Erythroblast (primary cell): ENCODE measurements around the gene CCDC102A.

Experiments
- DNase-seq, 2 experiments: peaks; one replicate each; lab custom pipeline; 2025; lab: John Stamatoyannopoulos, UW
- GATA1 ChIP-seq: IDR thresholded peaks from 2 replicates; pipeline ENCODE4 v1.6.1; 2011; ENCODE audit warnings: low read depth, mild to moderate bottlenecking, control low read depth, low read length, moderate library complexity
- POLR2A ChIP-seq: IDR thresholded peaks from 2 replicates; pipeline ENCODE4 v1.6.1; 2011; ENCODE audit warnings: mild to moderate bottlenecking, low read length

The CCDC102A gene

DNA sequence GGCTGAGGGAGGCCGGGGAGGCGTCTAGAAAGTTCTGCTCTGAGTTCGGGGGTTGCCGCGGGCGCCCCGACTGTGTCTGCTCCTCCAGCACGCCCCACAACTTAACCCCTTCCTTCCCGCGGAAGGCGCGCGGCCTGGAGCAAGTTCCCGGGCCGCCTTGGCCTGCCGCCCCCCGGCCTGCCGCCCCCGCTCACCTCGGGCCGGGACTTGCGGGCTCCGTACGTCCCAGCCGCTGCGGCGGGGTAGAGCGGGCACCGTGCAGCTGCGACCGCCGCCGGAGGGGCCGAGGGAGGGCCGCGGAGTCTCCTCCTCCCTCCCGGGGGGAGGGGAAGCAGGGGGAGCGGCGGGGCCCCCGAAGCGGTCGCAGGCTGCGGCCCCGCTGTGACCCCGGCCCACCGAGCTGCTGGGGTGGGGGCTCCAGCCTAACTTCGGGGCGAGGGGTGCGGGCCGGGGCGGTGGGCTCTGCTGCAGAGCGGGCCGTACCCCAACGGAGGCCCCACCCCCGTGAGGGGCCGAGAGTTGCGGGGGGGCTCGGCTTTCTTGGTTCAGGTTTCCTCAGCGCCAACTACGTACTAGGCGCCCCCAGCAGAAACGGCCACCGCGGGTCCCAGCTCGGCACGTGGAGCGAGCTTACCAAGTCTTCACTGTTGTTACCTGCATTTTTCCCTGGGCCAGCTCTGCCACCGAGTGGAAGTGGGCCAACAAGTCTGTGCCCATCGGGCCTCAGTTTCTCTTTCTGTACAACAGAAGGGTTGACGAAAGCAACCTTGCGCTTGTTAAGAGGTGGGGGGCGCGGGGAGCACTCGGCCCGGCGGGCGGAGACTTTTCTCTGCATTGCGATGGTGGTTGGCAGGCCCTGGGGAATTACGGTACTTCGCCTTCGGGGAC lies at the start of gene CCDC102A:
Gene CCDC102A (minus strand): TSS at position 266 of the 888 bp plus-strand sequence. CDS start 7,394 bp downstream, outside the sequence.
- DNase-seq: peak; percentile 38 to 41
- no peak for TF ChIP-seq GATA1
- TF ChIP-seq POLR2A: no peak

DNA sequence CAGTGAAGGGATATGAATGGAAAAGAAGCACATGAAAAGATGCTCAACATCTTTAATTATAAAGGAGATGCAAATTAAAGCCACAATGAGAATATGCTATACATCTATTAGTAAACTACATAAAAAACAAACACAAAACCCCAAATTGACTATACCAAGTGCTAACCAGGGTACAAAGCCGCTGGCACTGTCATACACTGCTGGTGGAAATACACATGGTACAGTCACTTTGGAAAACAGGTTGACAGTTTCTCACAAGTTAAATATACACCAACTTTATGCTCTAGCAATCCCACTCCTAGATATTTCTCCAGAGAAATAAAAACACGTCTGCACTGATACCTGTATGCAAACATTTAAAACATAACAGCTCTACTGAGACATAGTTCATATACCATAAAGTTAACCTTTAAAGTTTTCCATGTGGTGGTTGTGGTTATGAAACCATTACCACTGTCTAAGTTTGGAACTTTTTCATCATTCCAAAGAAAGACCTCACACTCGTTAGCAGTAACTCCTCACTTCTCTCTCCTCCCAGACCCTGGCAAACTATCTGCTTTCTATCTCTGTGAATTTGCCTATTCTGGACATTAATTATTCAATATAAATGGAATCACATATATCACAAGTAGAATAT lies 48.8 kb upstream of the CCDC102A start:
- no peak for DNase-seq
- TF ChIP-seq GATA1 (no peak), POLR2A (no peak)

DNA sequence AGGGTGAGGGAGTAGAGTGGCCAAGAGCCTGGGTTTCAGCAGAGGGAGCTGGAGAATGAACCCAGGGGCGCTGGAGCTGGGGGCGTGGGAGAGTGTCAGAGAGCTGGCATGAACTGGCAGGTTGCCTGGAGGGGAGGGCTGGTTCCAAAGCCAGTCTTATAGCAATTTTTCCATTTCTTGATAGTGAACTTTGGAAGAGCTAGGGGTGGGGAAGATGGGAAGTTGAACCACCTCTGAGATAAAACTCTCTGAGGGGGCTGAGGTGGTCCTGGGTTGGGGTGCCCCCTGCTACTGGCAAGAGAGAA lies 42.9 kb upstream of the CCDC102A start:
- TF ChIP-seq GATA1 (no peak), POLR2A (no peak)
- DNase-seq: no peak

DNA sequence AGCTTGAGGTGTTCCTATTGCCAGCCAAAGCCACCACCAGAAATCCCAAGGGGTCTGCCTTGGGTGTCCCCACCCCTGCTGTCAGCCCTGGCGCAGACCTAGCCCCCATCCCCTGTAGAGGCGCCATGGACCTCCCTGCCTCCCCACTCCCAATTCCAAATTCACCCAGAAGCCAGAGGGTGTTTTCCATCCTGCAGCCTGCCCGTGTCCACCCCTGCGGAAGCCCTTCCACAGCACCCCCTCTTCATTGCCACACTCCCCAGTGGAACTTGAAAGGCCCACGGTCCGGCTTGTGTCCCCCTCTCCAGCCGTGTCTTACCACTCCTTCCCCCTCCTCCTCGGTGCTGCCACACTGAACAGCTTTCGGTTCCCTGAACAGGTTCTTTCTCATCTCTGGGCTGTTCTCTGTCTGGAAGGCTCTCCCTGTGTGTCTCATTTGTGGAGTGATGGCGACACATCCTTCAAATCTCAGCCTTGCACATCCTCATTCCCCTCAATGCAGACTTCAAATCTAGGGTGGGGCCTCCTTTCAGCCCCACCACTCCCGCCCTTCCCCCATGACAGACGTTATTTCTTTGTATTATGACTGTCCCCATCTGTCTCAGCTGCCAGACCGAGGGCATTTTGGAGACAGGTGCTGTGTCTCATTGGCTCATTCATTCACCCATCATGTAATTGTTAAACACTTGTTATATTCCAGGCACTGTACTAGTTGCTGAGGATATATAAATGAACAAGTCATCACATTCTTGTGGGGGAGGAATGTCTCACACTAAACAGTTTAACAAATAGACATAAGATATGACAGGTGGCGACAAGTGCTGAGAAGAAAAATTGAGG lies 42.4 kb upstream of the CCDC102A start:
- TF ChIP-seq POLR2A (no peak), GATA1 (no peak)
- no peak for DNase-seq

DNA sequence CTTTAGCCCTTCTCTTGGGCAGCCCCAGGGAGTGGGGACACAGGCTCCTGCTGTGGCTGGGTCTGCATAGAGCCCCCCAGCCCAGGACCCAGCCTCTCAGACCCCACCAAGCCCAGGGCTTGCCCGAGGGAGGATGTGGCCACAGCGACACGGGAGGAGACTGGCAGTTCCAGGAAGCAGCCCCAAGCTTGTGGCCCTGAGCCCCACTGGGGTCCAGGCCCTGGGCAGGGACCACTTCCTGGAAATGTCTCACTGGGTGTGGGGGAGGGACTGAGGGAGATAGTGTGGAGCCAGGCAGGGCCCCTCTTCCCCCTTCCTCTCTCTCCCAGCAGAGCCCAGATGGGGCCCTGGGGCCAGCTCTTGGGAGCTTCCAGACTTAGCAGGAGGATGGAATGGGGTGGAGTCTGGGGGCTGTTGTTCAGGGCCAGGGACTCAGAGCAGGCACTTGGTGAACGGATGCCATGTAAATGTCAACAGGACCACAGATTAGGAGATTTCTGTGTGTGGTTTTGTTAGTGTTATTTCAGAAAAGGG lies 41.4 kb upstream of the CCDC102A start:
- TF ChIP-seq POLR2A (no peak), GATA1 (no peak)
- DNase-seq: no peak

DNA sequence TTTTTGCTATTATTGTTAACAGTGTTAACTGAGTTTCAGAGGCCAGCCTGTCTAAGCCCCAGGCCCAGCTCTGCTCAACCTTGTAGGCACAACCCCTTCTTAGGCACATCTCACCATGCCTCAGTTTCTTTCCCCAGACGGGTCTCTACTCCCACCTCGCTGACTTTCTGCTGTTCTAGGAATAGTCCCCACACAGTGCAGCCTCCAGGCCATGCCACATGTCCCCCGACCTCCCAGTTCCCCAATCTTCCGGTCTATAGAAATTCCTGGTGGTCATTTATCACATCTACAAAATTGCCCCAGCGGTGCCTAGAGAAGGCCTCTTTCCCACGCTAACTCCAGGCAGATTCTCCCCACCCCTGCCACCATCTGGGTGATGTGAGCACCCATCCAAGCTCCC lies 40.8 kb upstream of the CCDC102A start:
- no peak for DNase-seq
- TF ChIP-seq GATA1 (no peak), POLR2A (no peak)

DNA sequence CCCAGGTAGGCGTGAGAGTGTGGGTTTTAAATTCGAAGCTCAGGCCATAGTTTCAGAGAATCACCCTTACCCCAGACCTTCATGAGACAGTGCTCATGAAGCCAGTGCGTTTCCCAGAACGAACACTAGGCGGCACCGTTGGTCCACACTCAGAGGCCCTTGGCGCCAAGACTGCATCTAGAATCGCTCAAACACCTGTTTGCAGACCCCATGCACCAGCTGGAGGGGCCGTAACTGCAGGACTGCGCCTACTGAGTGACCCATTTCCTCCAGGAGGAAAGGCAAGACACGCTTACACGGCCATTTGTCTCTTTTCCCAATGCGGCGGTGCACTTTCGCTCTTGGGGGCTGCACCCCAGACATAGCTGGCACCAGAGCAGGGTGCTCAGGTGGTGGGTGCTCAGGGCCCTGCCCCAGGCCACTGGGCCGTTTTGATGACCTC lies 40.1 kb upstream of the CCDC102A start:
- no peak for TF ChIP-seq POLR2A
- no peak for TF ChIP-seq GATA1
- DNase-seq: peak; percentile 63 to 83

DNA sequence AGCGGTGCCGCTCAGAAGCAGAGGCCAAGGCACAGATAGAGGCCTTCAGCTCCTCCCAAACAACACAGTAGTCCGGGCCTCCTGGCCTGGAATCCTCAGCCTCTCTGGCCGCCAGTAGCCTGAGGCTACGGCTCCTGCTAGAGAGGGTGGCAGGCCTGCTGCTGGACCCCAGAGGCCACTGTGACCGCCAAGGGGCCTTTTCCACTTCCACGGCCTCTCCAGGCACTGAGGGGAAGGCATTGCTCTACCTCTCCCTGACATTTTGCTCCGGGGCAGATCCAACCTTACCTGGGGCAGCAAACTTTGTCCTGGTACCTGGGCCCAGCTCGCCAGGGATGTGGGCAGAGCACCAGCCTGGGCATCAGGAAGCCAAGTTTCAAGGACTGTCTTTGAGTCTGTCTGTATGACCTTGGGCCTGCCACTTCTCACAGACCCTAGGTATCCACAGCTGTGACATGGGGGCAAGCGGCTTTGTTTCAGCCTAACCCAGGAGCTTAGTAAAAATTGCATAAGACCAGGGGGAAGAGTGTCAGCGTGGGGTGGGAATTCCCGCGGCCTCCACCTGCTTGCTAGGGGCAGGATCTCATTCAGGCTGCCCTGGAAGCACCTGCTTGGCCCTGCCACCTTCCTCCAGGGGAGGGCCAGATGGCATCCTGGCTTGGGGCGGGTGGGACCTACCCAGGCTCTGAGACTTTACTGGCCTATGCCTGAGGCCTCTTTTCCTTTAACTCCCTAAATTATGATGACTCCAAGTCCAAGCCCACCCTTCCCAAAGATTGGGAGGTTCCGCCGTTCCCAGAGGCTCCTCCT lies 39.3 kb upstream of the CCDC102A start:
- no peak for TF ChIP-seq POLR2A
- no peak for TF ChIP-seq GATA1
- no peak for DNase-seq

DNA sequence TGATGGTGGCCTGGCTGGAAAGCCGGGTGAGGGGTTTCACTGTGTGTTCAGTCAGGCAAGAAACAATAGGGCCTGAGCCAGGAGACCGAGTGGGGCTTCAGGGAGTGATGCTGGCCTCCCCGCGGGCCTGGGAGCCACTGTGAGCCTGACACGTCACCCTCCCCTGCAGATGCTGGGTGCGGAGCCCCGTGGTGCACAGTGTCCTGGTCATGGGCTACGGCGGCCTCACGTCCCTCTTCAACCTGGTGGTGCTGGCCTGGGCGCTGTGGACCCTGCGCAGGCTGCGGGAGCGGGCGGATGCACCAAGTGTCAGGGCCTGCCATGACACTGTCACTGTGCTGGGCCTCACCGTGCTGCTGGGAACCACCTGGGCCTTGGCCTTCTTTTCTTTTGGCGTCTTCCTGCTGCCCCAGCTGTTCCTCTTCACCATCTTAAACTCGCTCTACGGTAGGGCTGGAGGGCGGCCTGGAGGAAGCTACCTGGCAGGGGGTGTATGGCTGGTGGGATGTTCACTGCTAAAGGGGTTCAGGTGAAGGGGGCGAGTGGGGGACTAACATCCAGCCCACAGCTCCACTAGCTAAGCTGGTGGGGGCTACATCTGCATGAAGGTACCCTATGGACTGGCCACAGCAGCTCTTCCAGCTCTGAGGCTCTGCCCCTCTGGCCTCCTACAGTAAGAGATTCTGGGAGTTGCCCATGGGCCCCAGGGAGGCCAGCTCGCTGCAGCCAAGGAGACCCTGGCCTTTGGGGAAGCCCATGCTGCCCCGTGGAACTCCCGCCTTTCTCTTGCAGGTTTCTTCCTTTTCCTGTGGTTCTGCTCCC lies 38.5 kb upstream of the CCDC102A start:
- TF ChIP-seq POLR2A (no peak), GATA1 (no peak)
- no peak for DNase-seq

DNA sequence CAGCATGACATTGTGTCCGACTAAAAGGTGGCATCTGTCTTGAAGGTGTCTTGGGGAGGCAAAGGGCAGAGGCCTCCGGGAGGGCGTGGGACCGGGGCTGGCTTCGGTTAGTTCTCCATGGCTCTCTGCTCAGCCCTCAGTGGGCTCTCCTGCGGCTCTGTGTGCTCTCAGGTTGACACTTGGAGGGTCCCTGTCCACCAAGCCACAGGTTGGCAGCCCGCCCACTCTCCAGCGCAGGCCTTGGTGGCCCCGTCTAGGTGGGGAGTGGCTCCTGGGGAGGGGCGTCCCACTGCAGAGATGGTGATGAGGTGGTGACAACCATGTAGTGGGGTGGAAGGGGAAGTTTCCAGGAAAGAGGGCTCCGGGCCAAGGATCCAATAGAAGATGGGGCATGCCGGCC lies 37.7 kb upstream of the CCDC102A start:
- no peak for TF ChIP-seq GATA1
- no peak for TF ChIP-seq POLR2A
- DNase-seq: no peak

DNA sequence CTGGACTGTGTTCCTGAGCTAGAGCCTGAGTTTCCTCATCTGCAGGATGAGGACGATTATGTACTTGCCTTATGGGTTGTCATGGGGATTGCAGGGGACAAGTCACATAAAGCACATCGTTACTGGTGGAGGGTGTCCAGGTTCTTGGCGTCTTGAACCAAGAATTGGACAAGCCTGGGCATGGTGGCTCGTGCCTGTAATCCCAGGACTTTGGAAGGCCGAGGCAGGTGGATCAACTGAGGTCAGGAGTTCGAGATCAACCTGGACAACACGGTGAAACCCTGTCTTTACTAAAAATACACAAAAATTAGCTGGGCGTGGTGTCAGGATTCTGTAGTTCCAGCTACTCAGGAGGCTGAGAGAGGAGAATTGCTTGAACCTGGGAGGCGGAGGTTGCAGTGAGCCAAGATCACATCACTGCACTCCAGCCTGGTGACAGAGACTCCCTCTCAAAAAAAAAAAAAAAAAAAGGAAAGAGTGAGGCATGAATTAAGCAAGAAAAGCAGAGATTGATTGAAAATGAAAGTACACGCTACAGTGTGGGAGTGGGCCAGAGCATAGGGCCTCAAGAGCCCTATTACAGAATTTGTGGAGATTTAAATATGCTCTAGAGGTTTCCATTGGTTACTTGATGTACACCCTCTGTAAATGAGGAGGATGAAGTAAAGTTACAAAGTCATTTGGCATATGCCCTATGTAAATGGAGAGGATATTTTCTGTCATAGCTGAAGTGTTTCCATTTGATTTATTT lies 36.8 kb upstream of the CCDC102A start:
- no peak for DNase-seq
- TF ChIP-seq POLR2A (no peak), GATA1 (no peak)
